ENCODE data around the gene PHC2. TPM values are rescaled to one million over a fixed set of nuclear protein-coding genes. Genes with fewer than 3 reads are reported as not detected.

PHC2 gene
- total and polyA plus RNA-seq, 4 donors: 79.9 to 311 (median 121) TPM

DNA sequence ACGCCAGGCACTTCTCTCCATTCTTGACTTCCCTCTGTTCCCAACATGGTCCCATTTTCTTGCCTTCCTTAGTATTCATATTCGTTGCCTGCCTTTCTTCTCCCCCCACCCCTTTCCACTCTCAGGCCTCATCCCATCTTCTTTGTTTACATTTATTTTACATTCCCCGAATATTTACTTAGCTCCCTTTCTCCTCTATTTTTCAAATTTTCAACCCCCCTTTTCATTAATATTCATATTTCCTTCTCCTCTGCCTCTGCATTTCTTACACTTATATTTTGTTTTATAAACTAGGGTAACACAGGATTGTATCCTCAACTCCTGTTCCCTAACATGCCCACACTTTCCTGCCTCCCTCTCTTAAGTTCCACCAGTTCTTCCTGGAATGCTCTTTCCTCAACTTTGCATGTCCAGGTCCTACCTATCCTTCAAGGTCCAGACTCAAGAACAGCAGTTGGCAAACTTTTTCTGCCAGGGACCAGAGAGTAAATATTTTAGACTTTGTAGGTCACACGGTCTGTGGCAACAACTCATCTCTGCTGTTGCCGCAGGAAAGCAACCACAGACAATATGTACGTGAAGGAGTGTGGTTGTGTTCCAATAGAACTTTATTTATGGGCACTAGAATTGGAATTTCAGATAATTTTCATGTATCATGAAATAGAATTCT lies 80.1 kb downstream of the PHC2 start:
- 31 to 39% methylated on average over 6 of the region's 6 CpGs for WGBS, 2 donors
- peak overlapping the region; percentile 54 to 65 for H3K9ac ChIP-seq (ENCODE audit: insufficient read depth in 1 of 2, low read length in 2 of 2)

DNA sequence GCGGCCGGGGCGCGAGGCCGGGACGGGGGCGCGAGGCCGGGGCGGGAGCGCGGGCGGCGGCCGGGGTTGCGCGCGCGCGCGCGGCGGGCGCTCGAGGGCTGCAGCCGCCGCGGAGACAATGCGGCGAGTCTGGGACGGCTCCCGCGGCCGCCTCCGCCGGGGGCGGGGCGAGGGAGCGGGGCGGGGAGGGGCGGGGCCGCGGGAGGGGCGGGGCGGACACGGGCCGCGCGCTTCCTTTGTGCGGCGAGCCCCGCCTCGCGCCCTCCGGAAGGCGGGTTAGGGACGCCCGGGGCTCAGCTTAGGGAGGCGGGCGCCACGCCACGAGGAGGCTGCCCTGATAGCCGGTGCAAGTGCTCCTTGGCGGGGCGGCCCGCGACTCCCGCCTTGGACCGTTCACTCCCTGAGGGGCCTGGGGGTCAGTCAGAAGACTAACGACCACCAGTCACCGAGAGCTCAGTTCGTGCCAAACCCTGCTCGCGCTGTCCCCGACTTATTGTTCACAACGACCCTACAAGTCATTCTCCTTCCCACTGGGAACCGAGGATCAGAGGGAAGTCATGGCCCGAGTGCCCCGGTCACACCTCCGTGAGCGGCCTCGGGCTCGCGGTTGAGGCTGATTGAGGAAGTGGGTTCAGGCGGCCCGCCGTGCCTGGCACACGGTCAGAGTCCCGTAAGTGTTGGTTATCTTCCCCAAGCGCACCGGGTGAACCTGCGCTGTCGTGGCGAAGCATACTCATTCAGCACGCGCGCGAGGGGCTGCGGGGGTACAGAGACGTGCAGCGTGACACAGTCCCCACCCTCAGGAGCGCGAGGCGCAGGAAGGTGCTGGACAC lies 80.9 kb downstream of the PHC2 start:
- peak overlapping the region; percentile 54 to 65 for H3K9ac ChIP-seq (ENCODE audit: insufficient read depth in 1 of 2, low read length in 2 of 2)
- peaks cover 0 to 3% (median 0%) of the 10 kb centered on the region in 4 donors for H3K36me3 ChIP-seq (ENCODE audit: control insufficient read depth in 4 of 4, insufficient read depth in 4 of 4, low read length in 4 of 4)
- H3K4me3 ChIP-seq: peak overlapping the region; percentile 89
- TF ChIP-seq, protein P1, sequence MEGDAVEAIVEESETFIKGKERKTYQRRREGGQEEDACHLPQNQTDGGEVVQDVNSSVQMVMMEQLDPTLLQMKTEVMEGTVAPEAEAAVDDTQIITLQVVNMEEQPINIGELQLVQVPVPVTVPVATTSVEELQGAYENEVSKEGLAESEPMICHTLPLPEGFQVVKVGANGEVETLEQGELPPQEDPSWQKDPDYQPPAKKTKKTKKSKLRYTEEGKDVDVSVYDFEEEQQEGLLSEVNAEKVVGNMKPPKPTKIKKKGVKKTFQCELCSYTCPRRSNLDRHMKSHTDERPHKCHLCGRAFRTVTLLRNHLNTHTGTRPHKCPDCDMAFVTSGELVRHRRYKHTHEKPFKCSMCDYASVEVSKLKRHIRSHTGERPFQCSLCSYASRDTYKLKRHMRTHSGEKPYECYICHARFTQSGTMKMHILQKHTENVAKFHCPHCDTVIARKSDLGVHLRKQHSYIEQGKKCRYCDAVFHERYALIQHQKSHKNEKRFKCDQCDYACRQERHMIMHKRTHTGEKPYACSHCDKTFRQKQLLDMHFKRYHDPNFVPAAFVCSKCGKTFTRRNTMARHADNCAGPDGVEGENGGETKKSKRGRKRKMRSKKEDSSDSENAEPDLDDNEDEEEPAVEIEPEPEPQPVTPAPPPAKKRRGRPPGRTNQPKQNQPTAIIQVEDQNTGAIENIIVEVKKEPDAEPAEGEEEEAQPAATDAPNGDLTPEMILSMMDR (IDR thresholded peaks at IDR 0.05; ENCODE audit: control extremely low read depth, extremely low read depth): no peak
- no peaks in the 10 kb centered on the region for H3K27me3 ChIP-seq (ENCODE audit: control insufficient read depth in 3 of 3, insufficient read depth in 3 of 3, low read length in 2 of 3)
- WGBS, 2 donors: 0% methylated on average over 80 to 104 of the region's 104 CpGs
- peaks cover 0 to 2% (median 0%) of the 10 kb centered on the region in 4 donors for H3K9me3 ChIP-seq (ENCODE audit: control insufficient read depth in 4 of 4, insufficient read depth in 3 of 4, low read length in 3 of 4)
- peak; percentile 94 for ATAC-seq (ENCODE audit: insufficient read depth, low FRiP score)
- peak; percentile 90 to 94 (median 92) for DNase-seq
- peaks cover 4 to 42% (median 21%) of the 10 kb centered on the region in 5 donors for H3K4me1 ChIP-seq (ENCODE audit: control insufficient read depth in 5 of 5, insufficient read depth in 5 of 5, low read length in 5 of 5)
- H3K27ac ChIP-seq (ENCODE audit: low read depth in 1 of 2, low read length in 1 of 2): peak overlapping the region; percentile 96

More for the DNA sequence above, 80.1 kb downstream of the PHC2 start:
- H3K9me3 ChIP-seq (ENCODE audit: control insufficient read depth in 4 of 4, insufficient read depth in 3 of 4, low read length in 3 of 4): peaks cover 0 to 2% (median 0%) of the 10 kb centered on the region in 4 donors
- H3K27ac ChIP-seq (ENCODE audit: low read depth in 1 of 2, low read length in 1 of 2): peak overlapping the region; percentile 71 to 82
- H3K4me3 ChIP-seq: peak overlapping the region; percentile 55
- H3K27me3 ChIP-seq (ENCODE audit: control insufficient read depth in 3 of 3, insufficient read depth in 3 of 3, low read length in 2 of 3): no peaks in the 10 kb centered on the region
- peaks cover 4 to 34% (median 18%) of the 10 kb centered on the region in 5 donors for H3K4me1 ChIP-seq (ENCODE audit: control insufficient read depth in 5 of 5, insufficient read depth in 5 of 5, low read length in 5 of 5)
- ATAC-seq (ENCODE audit: insufficient read depth, low FRiP score) (no peak), DNase-seq (peak in 1 of 3 donors; percentile 57)
- H3K36me3 ChIP-seq (ENCODE audit: control insufficient read depth in 4 of 4, insufficient read depth in 4 of 4, low read length in 4 of 4): peaks cover 0 to 4% (median 0%) of the 10 kb centered on the region in 4 donors
- TF ChIP-seq, protein P1 (IDR thresholded peaks at IDR 0.05; ENCODE audit: control extremely low read depth, extremely low read depth): no peak

DNA sequence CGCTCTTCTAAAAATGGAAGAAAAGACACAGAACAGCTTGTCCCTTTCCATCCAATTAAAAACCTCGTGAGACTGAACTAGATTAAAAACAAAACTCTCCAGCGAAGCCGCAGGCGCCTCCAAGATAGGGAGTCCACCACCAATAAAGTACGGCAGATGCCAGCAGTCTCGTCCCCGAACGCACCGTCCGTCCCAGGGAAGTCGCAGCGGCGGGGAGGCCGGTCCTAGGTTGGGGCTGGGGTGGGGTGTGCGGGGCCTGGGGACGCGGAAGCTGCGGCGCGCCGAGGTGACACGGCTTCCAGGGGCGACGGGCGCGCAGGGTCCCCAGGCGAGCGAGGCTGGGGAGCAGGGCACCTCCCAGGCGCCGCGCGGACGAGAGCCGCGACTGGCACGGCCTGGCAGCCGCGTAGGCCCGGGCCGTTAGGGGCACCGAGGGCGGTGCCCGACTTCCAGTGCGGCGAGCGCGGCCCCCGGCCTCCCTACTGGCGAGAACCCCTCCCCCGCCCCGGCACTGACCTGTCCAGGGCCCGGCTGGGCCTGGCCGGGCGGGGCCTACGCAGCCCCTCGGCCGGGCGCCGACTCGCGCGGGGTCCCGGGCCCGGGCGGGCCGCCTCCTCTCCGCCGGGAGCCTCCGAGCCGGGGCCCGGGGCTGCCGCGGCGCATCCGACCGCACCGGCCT lies 81.7 kb downstream of the PHC2 start:
- Histone ChIP-seq H3K9me3 (ENCODE audit: control insufficient read depth in 4 of 4, insufficient read depth in 3 of 4, low read length in 3 of 4) (peaks cover 0 to 2% (median 0%) of the 10 kb centered on the region in 4 donors), H3K27ac (ENCODE audit: low read depth in 1 of 2, low read length in 1 of 2) (peak overlapping the region; percentile 96), H3K9ac (ENCODE audit: insufficient read depth in 1 of 2, low read length in 2 of 2) (peak overlapping the region; percentile 80 to 89), H3K4me3 (peak overlapping the region; percentile 89), H3K36me3 (ENCODE audit: control insufficient read depth in 4 of 4, insufficient read depth in 4 of 4, low read length in 4 of 4) (no peaks in the 10 kb centered on the region), H3K27me3 (ENCODE audit: control insufficient read depth in 3 of 3, insufficient read depth in 3 of 3, low read length in 2 of 3) (no peaks in the 10 kb centered on the region), H3K4me1 (ENCODE audit: control insufficient read depth in 5 of 5, insufficient read depth in 5 of 5, low read length in 5 of 5) (peaks cover 6 to 49% (median 22%) of the 10 kb centered on the region in 5 donors)
- TF ChIP-seq, protein P1 (IDR thresholded peaks at IDR 0.05; ENCODE audit: control extremely low read depth, extremely low read depth): no peak
- ATAC-seq (ENCODE audit: insufficient read depth, low FRiP score): peak; percentile 1
- 0% methylated on average over 70 to 78 of the region's 78 CpGs for WGBS, 2 donors
- DNase-seq: peak; percentile 43 to 50 (median 49)

Measured in lung (tissue), 12 donors.